Measurements from ENCODE around the gene RGSL1. TPM values are rescaled to one million over a fixed set of nuclear protein-coding genes. Genes with fewer than 3 reads are reported as not detected.

Gene RGSL1
- total and polyA plus RNA-seq, 9 of the 15 experiments (the other 6 are each of a cell fraction or from before 2014, with no cell fraction given), result 0.03 TPM; not detected in 8

- DNase-seq (ENCODE audit: extremely low read depth in 1 of 4, low spot score in 3 of 4) (no peak), ATAC-seq (no peak), FAIRE-seq (no peak)
- no peak overlapping the region for H2AFZ ChIP-seq (ENCODE audit: low read depth, low read length)
- H3K9me1 ChIP-seq (ENCODE audit: control insufficient read depth, insufficient read depth, low read length), result no peaks in the 10 kb centered on the region
- no TSS peak for BruUV-seq (replicated peaks)
- no peak overlapping the region for H3K4me3 ChIP-seq
- no peak overlapping the region for H3K4me2 ChIP-seq (ENCODE audit: insufficient read depth, low read length)
- H3K27me3 ChIP-seq (ENCODE audit: control insufficient read depth in 2 of 2, insufficient read depth in 2 of 2, low read length in 2 of 2), result peaks cover 24 to 28% of the 10 kb centered on the region in 2 experiments
- in situ Hi-C loops (cut with MboI), result no loop called here
- H3K27ac ChIP-seq (ENCODE audit: extremely low read depth, low read depth, low read length), result no peak overlapping the region
- 0 out of 2 replicates have a peak, but pooled peaks have one; percentile 43 for TF ChIP-seq CBX5 (IDR thresholded peaks at IDR 0.05; ENCODE audit: borderline replicate concordance, low read depth)
- TF ChIP-seq ERF (CRISPR knock-in tag; IDR thresholded peaks at IDR 0.05), result no peak
- 0 out of 3 replicates have a peak, but pooled peaks of 1 of the 2 experiments have one; percentile 21 for TF ChIP-seq CBX3 (IDR thresholded peaks at IDR 0.05; ENCODE audit: borderline replicate concordance in 1 of 2, low read length in 2 of 2)
- TF ChIP-seq ZNF121 (CRISPR knock-in tag; conservative IDR thresholded peaks at IDR 0.05), result no peak
- no peak for TF ChIP-seq SRF (CRISPR knock-in tag; IDR thresholded peaks at IDR 0.05)
- TF ChIP-seq RB1 (IDR thresholded peaks at IDR 0.05; ENCODE audit: low read depth), result no peak
- H3K79me2 ChIP-seq (ENCODE audit: control insufficient read depth, insufficient read depth, low read length), result no peaks in the 10 kb centered on the region
- 0 out of 2 replicates have a peak, but pooled peaks cover 4% of the 10 kb centered on the region for H4K20me1 ChIP-seq (replicated peaks; ENCODE audit: control insufficient read depth, insufficient read depth, low read length)
- H3K36me3 ChIP-seq (ENCODE audit: control insufficient read depth, insufficient read depth, low read length), result no peaks in the 10 kb centered on the region
- H3K4me1 ChIP-seq (replicated peaks in 1 of 2; ENCODE audit: control insufficient read depth in 2 of 2, insufficient read depth in 2 of 2, low read length in 2 of 2), result no peaks in the 10 kb centered on the region
- intact Hi-C loops (cut with micrococcal nuclease), result no loop called here
- H3K9ac ChIP-seq (ENCODE audit: insufficient read depth in 1 of 2, low read depth in 2 of 2, low read length in 2 of 2), result no peak overlapping the region
- H3K9me3 ChIP-seq (replicated peaks; ENCODE audit: control insufficient read depth, insufficient read depth, low read depth, low read length), result peaks cover 7% of the 10 kb centered on the region
- POLR2A ChIA-PET, result no interaction called here
- CTCF ChIA-PET (ENCODE audit: low intra/inter-chr PET ratio), result no interaction called here
- 0% methylated on average over 1 of the region's 1 CpG for WGBS (ENCODE audit: insufficient coverage, low coverage, missing lambda C conversion rate)
These were observed 11.6 kb upstream of the RGSL1 start for GRCh38 chr1:182438326-182438725.

GRCh38 chr1:182441719-182442118 lies 8.2 kb upstream of the RGSL1 start:
- ATAC-seq (no peak), DNase-seq (ENCODE audit: extremely low read depth in 1 of 4, low spot score in 3 of 4) (no peak), FAIRE-seq (no peak)
- Histone ChIP-seq H3K4me1 (replicated peaks in 1 of 2; ENCODE audit: control insufficient read depth in 2 of 2, insufficient read depth in 2 of 2, low read length in 2 of 2) (no peaks in the 10 kb centered on the region; a peak in 1 of 5 replicates), H4K20me1 (replicated peaks; ENCODE audit: control insufficient read depth, insufficient read depth, low read length) (0 out of 2 replicates have a peak, but pooled peaks cover 4% of the 10 kb centered on the region), H3K27me3 (ENCODE audit: control insufficient read depth in 2 of 2, insufficient read depth in 2 of 2, low read length in 2 of 2) (peaks cover 11 to 14% of the 10 kb centered on the region in 2 experiments), H3K9me3 (replicated peaks; ENCODE audit: control insufficient read depth, insufficient read depth, low read depth, low read length) (peaks cover 7% of the 10 kb centered on the region), H3K79me2 (ENCODE audit: control insufficient read depth, insufficient read depth, low read length) (no peaks in the 10 kb centered on the region), H3K9me1 (ENCODE audit: control insufficient read depth, insufficient read depth, low read length) (no peaks in the 10 kb centered on the region), H3K27ac (ENCODE audit: extremely low read depth, low read depth, low read length) (no peak overlapping the region), H3K36me3 (ENCODE audit: control insufficient read depth, insufficient read depth, low read length) (no peaks in the 10 kb centered on the region), H3K9ac (ENCODE audit: insufficient read depth in 1 of 2, low read depth in 2 of 2, low read length in 2 of 2) (0 out of 4 replicates have a peak overlapping the region, but pooled peaks of 1 of the 2 experiments have one; percentile 12), H2AFZ (ENCODE audit: low read depth, low read length) (no peak overlapping the region), H3K4me3 (no peak overlapping the region), H3K4me2 (ENCODE audit: insufficient read depth, low read length) (no peak overlapping the region)
- ChIA-PET POLR2A (interaction anchor here (0.7 kb wide), 1 partner anchor 100 kb away, joined by 3 read pairs; no protein-coding TSS in a partner anchor), CTCF (ENCODE audit: low intra/inter-chr PET ratio) (no interaction called here)
- intact Hi-C loops (cut with micrococcal nuclease), result no loop called here
- 9% methylated on average over 3 of the region's 3 CpGs for WGBS (ENCODE audit: insufficient coverage, low coverage, missing lambda C conversion rate)
- in situ Hi-C loops (cut with MboI), result no loop called here
- BruUV-seq (replicated peaks), result no TSS peak
- no peak for TF ChIP-seq HOXB6 (CRISPR knock-in tag; IDR thresholded peaks at IDR 0.05; ENCODE audit: borderline replicate concordance)
- no peak for TF ChIP-seq KAT8 (IDR thresholded peaks at IDR 0.05; ENCODE audit: low read depth)
- no peak for TF ChIP-seq KDM1A (IDR thresholded peaks at IDR 0.05)
- TF ChIP-seq NR4A1 (CRISPR knock-in tag; IDR thresholded peaks at IDR 0.05), result no peak
- no peak for TF ChIP-seq NR4A1 (tag; IDR thresholded peaks at IDR 0.05)
- no peak for TF ChIP-seq GTF2A2 (tag; IDR thresholded peaks at IDR 0.05)
- TF ChIP-seq TCF7 (IDR thresholded peaks at IDR 0.05; ENCODE audit: borderline replicate concordance), result no peak
- TF ChIP-seq MIER1 (IDR thresholded peaks at IDR 0.05; ENCODE audit: low read depth), result no peak
- no peak for TF ChIP-seq ZNF232 (CRISPR knock-in tag; IDR thresholded peaks at IDR 0.05)
- no peak for TF ChIP-seq CCNT2 (IDR thresholded peaks at IDR 0.05; ENCODE audit: borderline replicate concordance, extremely low read depth, insufficient read length, low read depth, low read length)
- TF ChIP-seq, protein P1, sequence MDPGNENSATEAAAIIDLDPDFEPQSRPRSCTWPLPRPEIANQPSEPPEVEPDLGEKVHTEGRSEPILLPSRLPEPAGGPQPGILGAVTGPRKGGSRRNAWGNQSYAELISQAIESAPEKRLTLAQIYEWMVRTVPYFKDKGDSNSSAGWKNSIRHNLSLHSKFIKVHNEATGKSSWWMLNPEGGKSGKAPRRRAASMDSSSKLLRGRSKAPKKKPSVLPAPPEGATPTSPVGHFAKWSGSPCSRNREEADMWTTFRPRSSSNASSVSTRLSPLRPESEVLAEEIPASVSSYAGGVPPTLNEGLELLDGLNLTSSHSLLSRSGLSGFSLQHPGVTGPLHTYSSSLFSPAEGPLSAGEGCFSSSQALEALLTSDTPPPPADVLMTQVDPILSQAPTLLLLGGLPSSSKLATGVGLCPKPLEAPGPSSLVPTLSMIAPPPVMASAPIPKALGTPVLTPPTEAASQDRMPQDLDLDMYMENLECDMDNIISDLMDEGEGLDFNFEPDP (CRISPR knock-in tag; IDR thresholded peaks at IDR 0.05), result no peak
